OCI-LY7 (cell line): ENCODE data around the gene KLHDC8A. TPM values are rescaled to one million over a fixed set of nuclear protein-coding genes. Genes with fewer than 3 reads are reported as not detected.
A peak's percentile ranks its signal among the peaks of the same experiment; 100 is the strongest.

Source experiments
- BruUV-seq: library from RNA; stranded (reverse); fragments of 400-500 nt; replicated peaks from 2 replicates; lab custom pipeline; 2021; lab: Mats Ljungman, UMichigan
- CTCF ChIA-PET: fragments of 300-600 bp; sonication (Branson Sonifier 250); formaldehyde crosslinking; loops from one replicate; lab custom pipeline; 2022; ENCODE audit warnings: antibody characterized with exemption; ENCODE audit not compliant: unreplicated experiment; lab: Charles Lee
- POLR2A ChIA-PET: fragments of 300-600 bp; sonication (Branson Sonifier 250); formaldehyde crosslinking; loops from one replicate; lab custom pipeline; 2022; ENCODE audit warnings: antibody characterized with exemption; lab: Charles Lee
- DNase-seq: peaks from one replicate; pipeline ENCODE4 v3.0.0-alpha.2; 2015; ENCODE audit warnings: low spot score
- H2AFZ ChIP-seq: fragments of 200-600 bp; sonication (generic), shearing (Covaris generic); 2 replicates; pipeline ENCODE4 v1.6.1; 2014; ENCODE audit warnings: mild to moderate bottlenecking, antibody characterized with exemption, low read length, moderate library complexity
- H3K27ac ChIP-seq: fragments of 200-600 bp; sonication (generic); 2 replicates; pipeline ENCODE4 v1.5.1; 2014; ENCODE audit warnings: mixed run types, low read depth, mild to moderate bottlenecking, moderate library complexity, low read length, inconsistent platforms; ENCODE audit not compliant: poor library complexity, severe bottlenecking
- H3K36me3 ChIP-seq: fragments of 200-600 bp; sonication (generic); 2 replicates; pipeline ENCODE4 v1.6.1; 2014; ENCODE audit warnings: mild to moderate bottlenecking, antibody characterized with exemption, low read length, moderate library complexity, mixed read lengths; ENCODE audit not compliant: insufficient read depth
- H3K4me1 ChIP-seq: fragments of 200-600 bp; sonication (generic); 2 replicates; pipeline ENCODE4 v1.5.1; 2014; ENCODE audit warnings: mild to moderate bottlenecking, low read length; ENCODE audit not compliant: insufficient read depth, poor library complexity, severe bottlenecking
- H3K4me2 ChIP-seq: fragments of 200-600 bp; sonication (generic); 2 replicates; pipeline ENCODE4 v1.6.1; 2014; ENCODE audit warnings: mild to moderate bottlenecking, low read length
- H3K4me3 ChIP-seq: fragments of 200-600 bp; sonication (generic); 2 replicates; pipeline ENCODE4 v1.5.1; 2014; ENCODE audit warnings: mild to moderate bottlenecking, low read depth, low read length; ENCODE audit not compliant: poor library complexity, severe bottlenecking
- H3K79me2 ChIP-seq: fragments of 200-600 bp; sonication (generic); 2 replicates; pipeline ENCODE4 v1.6.1; 2016; ENCODE audit warnings: low read depth, mild to moderate bottlenecking, low read length, moderate library complexity, mixed read lengths; ENCODE audit not compliant: insufficient read depth
- H3K9me2 ChIP-seq: fragments of 200-600 bp; sonication (generic); 2 replicates; pipeline ENCODE4 v1.6.1; 2016; ENCODE audit warnings: mild to moderate bottlenecking, low read length, mixed read lengths; ENCODE audit not compliant: insufficient read depth
- H3K9me3 ChIP-seq: fragments of 200-600 bp; sonication (generic); 2 replicates; pipeline ENCODE4 v1.6.1; 2014; ENCODE audit warnings: mild to moderate bottlenecking, mixed run types, low read length, mixed read lengths
- H4K20me1 ChIP-seq: fragments of 200-600 bp; sonication (generic); 2 replicates; pipeline ENCODE4 v1.6.1; 2014; ENCODE audit warnings: mild to moderate bottlenecking, antibody characterized with exemption, low read length, moderate library complexity, mixed read lengths; ENCODE audit not compliant: insufficient read depth
- CTCF ChIP-seq: fragments of 200-600 bp; sonication (generic); conservative IDR thresholded peaks from 2 replicates; pipeline ENCODE4 v1.5.1; 2014; ENCODE audit warnings: mild to moderate bottlenecking, antibody characterized with exemption, low read length, moderate library complexity, mixed read lengths
- EZH2phosphoT487 ChIP-seq: fragments of 200-600 bp; sonication (generic); IDR thresholded peaks from 2 replicates; pipeline ENCODE4 v1.6.1; 2018; ENCODE audit warnings: low read depth, borderline replicate concordance, mild to moderate bottlenecking, mixed run types, antibody characterized with exemption, low read length, moderate library complexity, mixed read lengths
- intact Hi-C: fragments of 100-400 bp; cut with micrococcal nuclease; formaldehyde crosslinking; loops from one replicate; pipeline ENCODE4 v1.10.0; 2022; ENCODE audit not compliant: unreplicated experiment
- total RNA-seq, 2 experiments: library from RNA; depleted of rRNA in 1 of 2; stranded (reverse); fragments of >200 nt in 1 of 2; shearing (Covaris generic) in 1 of 2; gene quantifications; 2 replicates each; pipeline ENCODE4 v1.2.3, GENCODE V29; 2014 to 2022

Gene KLHDC8A
- total RNA-seq, 2 experiments from 2014 or later = not detected

DNA sequence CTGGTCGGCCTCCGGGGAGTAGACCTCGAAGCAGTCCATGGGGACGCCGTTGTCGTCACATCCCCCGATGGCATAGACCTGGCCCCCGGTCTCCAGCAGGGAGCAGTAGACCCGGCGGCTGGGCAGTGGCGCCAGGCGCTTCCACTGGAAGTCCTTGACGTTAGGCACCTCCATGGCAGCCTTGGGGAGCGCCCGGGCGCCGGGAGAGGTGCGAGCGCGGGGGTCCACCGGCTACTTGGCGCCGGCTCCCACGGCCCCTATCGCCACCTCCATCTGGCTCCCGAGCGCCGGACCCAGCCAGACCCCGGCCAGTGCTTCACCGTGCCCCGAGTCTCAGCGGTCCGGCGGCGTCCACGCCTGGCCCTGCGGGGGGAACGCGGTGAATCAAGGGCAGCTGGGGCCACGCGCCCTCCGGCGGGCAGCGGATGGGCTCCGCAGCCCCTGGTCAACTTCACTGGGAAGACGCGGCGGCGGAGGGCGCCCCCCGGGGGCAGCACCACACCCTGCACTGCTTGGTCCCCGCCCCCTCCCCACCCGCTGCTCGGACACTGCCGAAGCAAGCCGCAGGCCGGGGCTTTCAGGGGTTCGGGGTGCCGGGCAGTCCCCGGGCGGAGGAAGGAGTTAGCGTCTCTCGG is 13.2 kb downstream of the KLHDC8A start:
- CTCF ChIA-PET = no interaction called here
- intact Hi-C loops = no loop called here

GRCh38 chr1:205342986-205343385 is 13.7 kb downstream of the KLHDC8A start:
- Histone ChIP-seq H3K36me3 (no peaks in the 10 kb centered on the region), H2AFZ (no peak overlapping the region), H3K27ac (no peak overlapping the region), H3K79me2 (no peaks in the 10 kb centered on the region), H3K4me1 (peaks cover 4% of the 10 kb centered on the region), H3K4me3 (no peak overlapping the region), H4K20me1 (no peaks in the 10 kb centered on the region), H3K9me3 (no peaks in the 10 kb centered on the region), H3K4me2 (no peak overlapping the region), H3K9me2 (no peaks in the 10 kb centered on the region)
- CTCF ChIA-PET = no interaction called here
- intact Hi-C loops = no loop called here
- DNase-seq = no peak
- BruUV-seq = no TSS peak
- TF ChIP-seq CTCF (no peak), EZH2phosphoT487 (no peak)
- POLR2A ChIA-PET = no interaction called here

More for the DNA sequence above, 13.2 kb downstream of the KLHDC8A start:
- Histone ChIP-seq H3K4me3 (no peak overlapping the region), H3K4me2 (no peak overlapping the region), H3K36me3 (no peaks in the 10 kb centered on the region), H2AFZ (no peak overlapping the region), H3K9me3 (no peaks in the 10 kb centered on the region), H3K79me2 (no peaks in the 10 kb centered on the region), H4K20me1 (no peaks in the 10 kb centered on the region), H3K27ac (no peak overlapping the region), H3K9me2 (no peaks in the 10 kb centered on the region), H3K4me1 (peaks cover 9% of the 10 kb centered on the region)
- TF ChIP-seq CTCF (0 out of 2 replicates have a peak, but pooled peaks have one; percentile 29), EZH2phosphoT487 (no peak)
- DNase-seq = no peak
- POLR2A ChIA-PET = no interaction called here
- BruUV-seq = no TSS peak

GRCh38 chr1:205340676-205341075 is 16.0 kb downstream of the KLHDC8A start:
- intact Hi-C loops = no loop called here
- CTCF ChIA-PET = no interaction called here

More at GRCh38 chr1:205340676-205341075, 16.0 kb downstream of the KLHDC8A start:
- no peaks in the 10 kb centered on the region for H3K4me1 ChIP-seq
- TF ChIP-seq EZH2phosphoT487 (no peak), CTCF (no peak)
- H3K9me2 ChIP-seq = no peaks in the 10 kb centered on the region
- BruUV-seq = no TSS peak
- H3K4me2 ChIP-seq = no peak overlapping the region
- POLR2A ChIA-PET = interaction anchor here (0.6 kb wide), 1 partner anchor 1591 kb away, joined by 3 read pairs; no protein-coding TSS in a partner anchor
- no peak overlapping the region for H3K27ac ChIP-seq
- H4K20me1 ChIP-seq = no peaks in the 10 kb centered on the region
- no peak overlapping the region for H2AFZ ChIP-seq
- no peak overlapping the region for H3K4me3 ChIP-seq
- no peak for DNase-seq
- H3K36me3 ChIP-seq = no peaks in the 10 kb centered on the region
- H3K79me2 ChIP-seq = no peaks in the 10 kb centered on the region
- no peaks in the 10 kb centered on the region for H3K9me3 ChIP-seq
